ENCODE measurements around the gene GLIS1.

Gene GLIS1

GRCh38 chr1:53478502-53478818, 260.5 kb downstream of the GLIS1 start:
- no peak for DNase-seq
- ATAC-seq (replicated peaks): no peak
- H3K9me3 Mint-ChIP-seq: no peaks in the 10 kb centered on the region
- peaks cover 13 to 26% of the 10 kb centered on the region in 2 donors for H3K27me3 Mint-ChIP-seq
- H3K4me1 Mint-ChIP-seq: no peaks in the 10 kb centered on the region
- no peaks in the 10 kb centered on the region for H3K36me3 Mint-ChIP-seq
- H3K27ac Mint-ChIP-seq: no peak overlapping the region
- no peak overlapping the region for H3K4me3 Mint-ChIP-seq

GRCh38 chr1:53477651-53478501, 261.1 kb downstream of the GLIS1 start:
- Mint-ChIP-seq H3K9me3 (no peaks in the 10 kb centered on the region), H3K27me3 (peaks cover 13 to 26% of the 10 kb centered on the region in 2 donors), H3K4me3 (no peak overlapping the region), H3K36me3 (no peaks in the 10 kb centered on the region), H3K27ac (no peak overlapping the region), H3K4me1 (no peaks in the 10 kb centered on the region)
- no peak for DNase-seq
- ATAC-seq (replicated peaks): no peak

- no peak for DNase-seq
- H3K27me3 Mint-ChIP-seq: peaks cover 3 to 16% of the 10 kb centered on the region in 2 donors
- no peak for ATAC-seq (replicated peaks)
- no peaks in the 10 kb centered on the region for H3K9me3 Mint-ChIP-seq
- no peaks in the 10 kb centered on the region for H3K36me3 Mint-ChIP-seq
- H3K4me3 Mint-ChIP-seq: no peak overlapping the region
- H3K4me1 Mint-ChIP-seq: no peaks in the 10 kb centered on the region
- H3K27ac Mint-ChIP-seq: no peak overlapping the region
Measured at GRCh38 chr1:53476579-53476978, 262.4 kb downstream of the GLIS1 start.

GRCh38 chr1:53475664-53476063, 263.3 kb downstream of the GLIS1 start:
- no peaks in the 10 kb centered on the region for H3K36me3 Mint-ChIP-seq
- H3K27ac Mint-ChIP-seq: no peak overlapping the region
- H3K4me3 Mint-ChIP-seq: no peak overlapping the region
- DNase-seq (no peak), ATAC-seq (replicated peaks) (no peak)
- peaks cover 5 to 19% of the 10 kb centered on the region in 2 donors for H3K27me3 Mint-ChIP-seq
- H3K4me1 Mint-ChIP-seq: no peaks in the 10 kb centered on the region
- no peaks in the 10 kb centered on the region for H3K9me3 Mint-ChIP-seq

GRCh38 chr1:53473463-53473862, 265.5 kb downstream of the GLIS1 start:
- Mint-ChIP-seq H3K36me3 (no peaks in the 10 kb centered on the region), H3K4me1 (no peaks in the 10 kb centered on the region), H3K9me3 (no peaks in the 10 kb centered on the region), H3K27ac (no peak overlapping the region), H3K27me3 (peaks cover 5 to 24% of the 10 kb centered on the region in 2 donors), H3K4me3 (no peak overlapping the region)
- no peak for ATAC-seq (replicated peaks)
- no peak for DNase-seq

- Mint-ChIP-seq H3K27ac (no peak overlapping the region), H3K27me3 (peaks cover 5 to 8% of the 10 kb centered on the region in 2 donors), H3K4me1 (peaks cover 2 to 8% of the 10 kb centered on the region in 2 donors), H3K36me3 (no peaks in the 10 kb centered on the region), H3K9me3 (no peaks in the 10 kb centered on the region), H3K4me3 (no peak overlapping the region)
- DNase-seq: no peak
- no peak for ATAC-seq (replicated peaks)
Measured at GRCh38 chr1:53471000-53471399, 268.0 kb downstream of the GLIS1 start.

GRCh38 chr1:53470584-53470983, 268.4 kb downstream of the GLIS1 start:
- Mint-ChIP-seq H3K4me1 (peaks cover 2 to 8% of the 10 kb centered on the region in 2 donors), H3K36me3 (no peaks in the 10 kb centered on the region), H3K4me3 (no peak overlapping the region), H3K9me3 (no peaks in the 10 kb centered on the region), H3K27me3 (peaks cover 5 to 8% of the 10 kb centered on the region in 2 donors), H3K27ac (no peak overlapping the region)
- DNase-seq (no peak), ATAC-seq (replicated peaks) (no peak)

GRCh38 chr1:53470155-53470554, 268.8 kb downstream of the GLIS1 start:
- H3K9me3 Mint-ChIP-seq: no peaks in the 10 kb centered on the region
- no peak for ATAC-seq (replicated peaks)
- H3K36me3 Mint-ChIP-seq: no peaks in the 10 kb centered on the region
- no peak overlapping the region for H3K4me3 Mint-ChIP-seq
- H3K27me3 Mint-ChIP-seq: peaks cover 5 to 8% of the 10 kb centered on the region in 2 donors
- DNase-seq: no peak
- peaks cover 2 to 8% of the 10 kb centered on the region in 2 donors for H3K4me1 Mint-ChIP-seq
- no peak overlapping the region for H3K27ac Mint-ChIP-seq

GRCh38 chr1:53469373-53469772, 269.6 kb downstream of the GLIS1 start:
- H3K27me3 Mint-ChIP-seq: peaks cover 5 to 8% of the 10 kb centered on the region in 2 donors
- DNase-seq: no peak

GRCh38 chr1:53468374-53468773, 270.6 kb downstream of the GLIS1 start:
- ATAC-seq (replicated peaks) (no peak), DNase-seq (no peak)
- Mint-ChIP-seq H3K4me3 (no peak overlapping the region), H3K27ac (no peak overlapping the region), H3K4me1 (peaks cover 2 to 8% of the 10 kb centered on the region in 2 donors), H3K9me3 (no peaks in the 10 kb centered on the region), H3K36me3 (no peaks in the 10 kb centered on the region), H3K27me3 (peaks cover 5 to 8% of the 10 kb centered on the region in 2 donors)

More at GRCh38 chr1:53469373-53469772, 269.6 kb downstream of the GLIS1 start:
- Mint-ChIP-seq H3K27ac (no peak overlapping the region), H3K4me1 (peaks cover 2 to 8% of the 10 kb centered on the region in 2 donors), H3K36me3 (no peaks in the 10 kb centered on the region), H3K4me3 (no peak overlapping the region), H3K9me3 (no peaks in the 10 kb centered on the region)
- ATAC-seq (replicated peaks): no peak

GRCh38 chr1:53467391-53467790, 271.6 kb downstream of the GLIS1 start:
- Mint-ChIP-seq H3K4me1 (peaks cover 2 to 8% of the 10 kb centered on the region in 2 donors), H3K4me3 (no peak overlapping the region), H3K36me3 (no peaks in the 10 kb centered on the region), H3K27ac (no peak overlapping the region), H3K27me3 (peaks cover 8% of the 10 kb centered on the region in 2 donors), H3K9me3 (no peaks in the 10 kb centered on the region)
- ATAC-seq (replicated peaks) (no peak), DNase-seq (no peak)

GRCh38 chr1:53465023-53465957, 273.7 kb downstream of the GLIS1 start:
- no peak overlapping the region for H3K4me3 Mint-ChIP-seq
- ATAC-seq (replicated peaks) (no peak), DNase-seq (no peak)
- no peaks in the 10 kb centered on the region for H3K36me3 Mint-ChIP-seq
- no peaks in the 10 kb centered on the region for H3K9me3 Mint-ChIP-seq
- H3K27ac Mint-ChIP-seq: no peak overlapping the region
- peaks cover 1 to 4% of the 10 kb centered on the region in 2 donors for H3K27me3 Mint-ChIP-seq
- H3K4me1 Mint-ChIP-seq: peaks cover 2 to 8% of the 10 kb centered on the region in 2 donors

- Mint-ChIP-seq H3K9me3 (no peaks in the 10 kb centered on the region), H3K4me1 (peaks cover 2 to 8% of the 10 kb centered on the region in 2 donors), H3K27ac (no peak overlapping the region), H3K36me3 (no peaks in the 10 kb centered on the region), H3K27me3 (peaks cover 0 to 4% of the 10 kb centered on the region in 2 donors), H3K4me3 (no peak overlapping the region)
- ATAC-seq (replicated peaks): no peak
- no peak for DNase-seq
Measured at GRCh38 chr1:53463961-53464899, 274.7 kb downstream of the GLIS1 start.

Measured in stimulated activated naive B cell treated with anti-CD40 and anti-IgM and Interleukin-4, amounts not matched to agents 10 μg/mL and 1 μg/mL and 100 μg/mL, for 72 hours (primary cell).